Gastroesophageal sphincter (tissue), 4 donors: ENCODE measurements around the gene COPB1. TPM values are rescaled to one million over a fixed set of nuclear protein-coding genes. Genes with fewer than 3 reads are reported as not detected.

ENCODE experiments used
- ATAC-seq: fragments of 150-250 bp; one replicate; pipeline ENCODE4 v1.9.1; 2016; ENCODE audit warnings: mild to moderate bottlenecking, moderate library complexity
- H3K27ac ChIP-seq, 4 donors: fragments of 200-600 bp; sonication (generic) in 3 of 4; 1 replicate in 3 of 4; 2 replicates in 1 of 4; pipeline ENCODE4 v1.5.1; 2016 to 2019
- H3K27me3 ChIP-seq: fragments of 200-600 bp; sonication (generic); one replicate; pipeline ENCODE4 v1.5.1; 2019
- H3K36me3 ChIP-seq, 2 donors: fragments of 200-600 bp; sonication (generic); one replicate each; pipeline ENCODE4 v1.5.1; 2019; ENCODE audit warnings: control low read depth in 1 of 2
- H3K4me1 ChIP-seq, 3 donors: fragments of 200-600 bp; sonication (generic); 1 replicate in 2 of 3; 2 replicates in 1 of 3; pipeline ENCODE4 v1.5.1; 2016 to 2019; ENCODE audit warnings: control low read depth in 2 of 3
- H3K4me3 ChIP-seq, 2 donors: fragments of 200-600 bp; sonication (generic); one replicate each; pipeline ENCODE4 v1.5.1; 2019; ENCODE audit warnings: mild to moderate bottlenecking in 1 of 2, moderate library complexity in 1 of 2
- H3K9me3 ChIP-seq, 3 donors: fragments of 200-600 bp; sonication (generic); one replicate each; pipeline ENCODE4 v1.5.1; 2017 to 2019; ENCODE audit warnings: control low read depth in 2 of 3
- EP300 ChIP-seq: sonication (generic); formaldehyde crosslinking; IDR thresholded peaks from one replicate; pipeline ENCODE4 v1.6.1; 2017; ENCODE audit warnings: antibody characterized with exemption, mild to moderate bottlenecking
- POLR2A ChIP-seq, 2 donors: fragments of 450-650 bp; IDR thresholded peaks; one replicate each; pipeline ENCODE4 v1.6.1; 2017; ENCODE audit warnings: antibody characterized with exemption in 2 of 2, mild to moderate bottlenecking in 2 of 2, moderate library complexity in 1 of 2
- POLR2AphosphoS5 ChIP-seq: sonication (generic); formaldehyde crosslinking; IDR thresholded peaks from one replicate; pipeline ENCODE4 v1.6.1; 2017; ENCODE audit warnings: antibody characterized with exemption
- WGBS, 2 donors: methylation state at CpG; one replicate each; pipeline ENCODE4 v1.1.5; 2018; ENCODE audit warnings: low coverage in 1 of 2; 5-methylcytosine and 5-hydroxymethylcytosine counted together
- total RNA-seq, 4 donors: library from RNA; depleted of rRNA; stranded (reverse); fragments of >200 nt; gene quantifications; one replicate each; pipeline ENCODE4 v1.1.0, GENCODE V29; 2016
- TF ChIP-seq, protein P1 (sequence below), 4 experiments: fragments of 200-600 bp in 2 of 4; fragments of 450-650 bp in 2 of 4; sonication (generic) in 1 of 4; IDR thresholded peaks; one replicate each; pipeline ENCODE4 v1.5.1; 2017 to 2019; ENCODE audit warnings: antibody characterized with exemption in 4 of 4, mild to moderate bottlenecking in 2 of 4, moderate library complexity in 2 of 4

The COPB1 gene
- total RNA-seq, 4 donors from 2014 or later: 74.5 to 130 (median 101) TPM

DNA sequence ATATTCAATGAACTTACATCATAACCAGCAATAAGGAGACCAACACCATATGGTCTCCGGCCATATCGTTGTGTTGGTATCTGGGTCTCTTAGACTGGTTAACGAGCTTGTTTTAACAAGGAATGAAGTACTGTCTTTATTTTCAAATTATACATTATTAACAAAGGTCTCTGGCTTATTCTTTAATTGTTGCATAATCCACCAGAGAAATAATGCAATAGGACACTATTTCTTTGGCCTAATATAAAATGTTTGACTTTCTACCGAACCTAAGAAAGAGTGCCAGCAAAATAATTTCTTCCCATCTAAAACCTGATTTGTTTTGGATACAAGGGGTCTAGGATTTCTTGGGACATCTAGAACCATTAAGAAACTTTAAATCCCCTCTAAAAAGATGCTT is 14.2 kb upstream of the COPB1 start:
- ATAC-seq: no peak
- H3K36me3 ChIP-seq: peaks cover 11 to 97% of the 10 kb centered on the region in 2 donors
- H3K4me1 ChIP-seq: peaks cover 0 to 12% (median 3%) of the 10 kb centered on the region in 3 donors
- WGBS, 2 donors: 94 to 95% methylated on average over 3 to 4 of the region's 4 CpGs
- H3K27me3 ChIP-seq: no peaks in the 10 kb centered on the region
- H3K9me3 ChIP-seq: no peaks in the 10 kb centered on the region
- no peak overlapping the region for H3K27ac ChIP-seq
- TF ChIP-seq POLR2A (IDR thresholded peaks at IDR 0.05) (no peak), EP300 (no peak), POLR2AphosphoS5 (no peak)
- TF ChIP-seq, protein P1, sequence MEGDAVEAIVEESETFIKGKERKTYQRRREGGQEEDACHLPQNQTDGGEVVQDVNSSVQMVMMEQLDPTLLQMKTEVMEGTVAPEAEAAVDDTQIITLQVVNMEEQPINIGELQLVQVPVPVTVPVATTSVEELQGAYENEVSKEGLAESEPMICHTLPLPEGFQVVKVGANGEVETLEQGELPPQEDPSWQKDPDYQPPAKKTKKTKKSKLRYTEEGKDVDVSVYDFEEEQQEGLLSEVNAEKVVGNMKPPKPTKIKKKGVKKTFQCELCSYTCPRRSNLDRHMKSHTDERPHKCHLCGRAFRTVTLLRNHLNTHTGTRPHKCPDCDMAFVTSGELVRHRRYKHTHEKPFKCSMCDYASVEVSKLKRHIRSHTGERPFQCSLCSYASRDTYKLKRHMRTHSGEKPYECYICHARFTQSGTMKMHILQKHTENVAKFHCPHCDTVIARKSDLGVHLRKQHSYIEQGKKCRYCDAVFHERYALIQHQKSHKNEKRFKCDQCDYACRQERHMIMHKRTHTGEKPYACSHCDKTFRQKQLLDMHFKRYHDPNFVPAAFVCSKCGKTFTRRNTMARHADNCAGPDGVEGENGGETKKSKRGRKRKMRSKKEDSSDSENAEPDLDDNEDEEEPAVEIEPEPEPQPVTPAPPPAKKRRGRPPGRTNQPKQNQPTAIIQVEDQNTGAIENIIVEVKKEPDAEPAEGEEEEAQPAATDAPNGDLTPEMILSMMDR (IDR thresholded peaks at IDR 0.05): no peak
- H3K4me3 ChIP-seq: no peak overlapping the region

- H3K27ac ChIP-seq: no peak overlapping the region
- H3K36me3 ChIP-seq: peaks cover 6 to 96% of the 10 kb centered on the region in 2 donors
- H3K27me3 ChIP-seq: no peaks in the 10 kb centered on the region
- no peak for ATAC-seq
- no peaks in the 10 kb centered on the region for H3K9me3 ChIP-seq
- H3K4me1 ChIP-seq: no peaks in the 10 kb centered on the region
- H3K4me3 ChIP-seq: no peak overlapping the region
- TF ChIP-seq POLR2A (IDR thresholded peaks at IDR 0.05) (no peak), EP300 (no peak), POLR2AphosphoS5 (no peak)
- TF ChIP-seq, protein P1 (IDR thresholded peaks at IDR 0.05): no peak
- 60 to 100% methylated on average over 1 of the region's 3 CpGs for WGBS, 2 donors
Observed at GRCh38 chr11:14506532-14506931, 6.9 kb upstream of the COPB1 start.

DNA sequence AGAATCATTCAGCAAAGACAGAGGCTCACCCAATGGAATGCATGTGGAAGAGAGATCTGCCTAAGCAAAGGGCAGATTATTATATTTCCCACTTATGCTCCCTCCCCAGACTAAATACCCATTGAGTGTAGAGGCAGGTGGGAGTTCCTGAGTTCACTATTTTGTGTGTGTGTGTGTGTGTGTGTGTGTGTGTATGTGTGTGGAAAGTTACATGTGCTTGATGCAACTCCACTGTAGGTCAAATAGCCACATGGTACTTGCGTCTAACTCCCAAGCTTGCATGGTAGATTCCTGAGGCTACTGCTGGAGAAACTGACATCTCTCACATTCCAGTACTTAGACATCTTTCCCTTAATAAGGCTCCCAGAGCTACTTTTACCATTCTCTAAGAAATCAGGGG is 3.4 kb upstream of the COPB1 start:
- ATAC-seq: no peak
- TF ChIP-seq, protein P1 (IDR thresholded peaks at IDR 0.05): no peak
- TF ChIP-seq POLR2AphosphoS5 (no peak), POLR2A (IDR thresholded peaks at IDR 0.05) (no peak), EP300 (no peak)
- Histone ChIP-seq H3K4me3 (no peak overlapping the region), H3K9me3 (no peaks in the 10 kb centered on the region), H3K27me3 (no peaks in the 10 kb centered on the region), H3K27ac (no peak overlapping the region), H3K4me1 (peaks cover 0 to 17% (median 0%) of the 10 kb centered on the region in 3 donors), H3K36me3 (peaks cover 3 to 65% of the 10 kb centered on the region in 2 donors)
- WGBS, 2 donors: 86% methylated on average over 1 of the region's 1 CpG; no CpG with 5 or more reads in 1 of the 2 donors

- no peaks in the 10 kb centered on the region for H3K27me3 ChIP-seq
- WGBS, 2 donors: 94 to 100% methylated on average over 4 of the region's 4 CpGs
- H3K36me3 ChIP-seq: peaks cover 0 to 65% of the 10 kb centered on the region in 2 donors
- no peak overlapping the region for H3K4me3 ChIP-seq
- H3K9me3 ChIP-seq: no peaks in the 10 kb centered on the region
- no peak overlapping the region for H3K27ac ChIP-seq
- peaks cover 0 to 26% (median 0%) of the 10 kb centered on the region in 3 donors for H3K4me1 ChIP-seq
- no peak for ATAC-seq
- TF ChIP-seq, protein P1 (IDR thresholded peaks at IDR 0.05): no peak
- no peak for TF ChIP-seq EP300
- no peak for TF ChIP-seq POLR2AphosphoS5
- TF ChIP-seq POLR2A (IDR thresholded peaks at IDR 0.05): no peak
Observed at GRCh38 chr11:14502039-14502438, 2.4 kb upstream of the COPB1 start.

- Histone ChIP-seq H3K36me3 (peaks cover 0 to 60% of the 10 kb centered on the region in 2 donors), H3K27ac (peak overlapping the region; percentile 78 to 91 (median 90)), H3K9me3 (no peaks in the 10 kb centered on the region), H3K27me3 (no peaks in the 10 kb centered on the region), H3K4me1 (peaks cover 0 to 32% (median 0%) of the 10 kb centered on the region in 3 donors), H3K4me3 (peak overlapping the region; percentile 86 to 98)
- ATAC-seq: peak; percentile 34
- TF ChIP-seq, protein P1 (IDR thresholded peaks at IDR 0.05): no peak
- TF ChIP-seq POLR2AphosphoS5: no peak
- 1 to 4% methylated on average over 5 to 6 of the region's 6 CpGs for WGBS, 2 donors
Observed at GRCh38 chr11:14500181-14500651, 605 bp upstream of the COPB1 start.
